WERI-Rb-1 (cell line): ENCODE measurements around the gene LENG8.

Experiments used
- DNase-seq: peaks from one replicate; pipeline ENCODE4 v3.0.0-alpha.2; 2020
- H3K27ac ChIP-seq: fragments of 250-450 bp; sonication (Bioruptor Pico); 2 replicates; pipeline ENCODE4 v1.5.1; 2020; ENCODE audit warnings: mild to moderate bottlenecking, moderate library complexity
- H3K27me3 ChIP-seq: fragments of 250-450 bp; sonication (Bioruptor Pico); 2 replicates; pipeline ENCODE4 v1.5.1; 2021; ENCODE audit warnings: mild to moderate bottlenecking, low read depth, moderate library complexity; ENCODE audit not compliant: insufficient read depth, severe bottlenecking
- H3K36me3 ChIP-seq: fragments of 250-450 bp; sonication (Bioruptor Pico); 2 replicates; pipeline ENCODE4 v1.5.1; 2020; ENCODE audit warnings: mild to moderate bottlenecking, moderate library complexity
- H3K4me3 ChIP-seq: 2 replicates; pipeline ENCODE4 v1.5.1; 2011; ENCODE audit warnings: low read depth, mild to moderate bottlenecking, control low read depth, low read length
- H3K9me3 ChIP-seq: fragments of 250-450 bp; sonication (Bioruptor Pico); 2 replicates; pipeline ENCODE4 v1.5.1; 2021; ENCODE audit warnings: mild to moderate bottlenecking, moderate library complexity; ENCODE audit not compliant: severe bottlenecking
- CTCF ChIP-seq: IDR thresholded peaks from 2 replicates; pipeline ENCODE4 v1.5.1; 2011; ENCODE audit warnings: low read depth, mild to moderate bottlenecking, control low read depth, inconsistent platforms, low read length

LENG8 gene

GRCh38 chr19:54408456-54409026, 40.5 kb upstream of the LENG8 start:
- no peak for DNase-seq
- Histone ChIP-seq H3K4me3 (no peak overlapping the region), H3K27ac (no peak overlapping the region), H3K9me3 (no peaks in the 10 kb centered on the region), H3K36me3 (no peaks in the 10 kb centered on the region), H3K27me3 (peaks cover 11% of the 10 kb centered on the region)
- no peak for TF ChIP-seq CTCF

- peaks cover 23% of the 10 kb centered on the region for H3K27me3 ChIP-seq
- H3K9me3 ChIP-seq, result no peaks in the 10 kb centered on the region
- H3K4me3 ChIP-seq, result no peak overlapping the region
- no peak overlapping the region for H3K27ac ChIP-seq
- no peak for TF ChIP-seq CTCF
- H3K36me3 ChIP-seq, result no peaks in the 10 kb centered on the region
- no peak for DNase-seq
These were observed 38.0 kb upstream of the LENG8 start for GRCh38 chr19:54411033-54411432.

GRCh38 chr19:54412877-54413276, 36.1 kb upstream of the LENG8 start:
- no peaks in the 10 kb centered on the region for H3K9me3 ChIP-seq
- H3K27ac ChIP-seq, result no peak overlapping the region
- no peaks in the 10 kb centered on the region for H3K36me3 ChIP-seq
- H3K4me3 ChIP-seq, result no peak overlapping the region
- TF ChIP-seq CTCF, result no peak
- peaks cover 23% of the 10 kb centered on the region for H3K27me3 ChIP-seq
- no peak for DNase-seq

GRCh38 chr19:54414156-54414555, 34.8 kb upstream of the LENG8 start:
- H3K9me3 ChIP-seq, result no peaks in the 10 kb centered on the region

GRCh38 chr19:54415208-54415900, 33.6 kb upstream of the LENG8 start, which contains the start of gene TTYH1:
Gene TTYH1 (plus strand): TSS chr19:54415464. CDS start chr19:54415553, 89 bp downstream.
- Histone ChIP-seq H3K4me3 (peak within 1 kb of the TSS; percentile 53), H3K36me3 (no peaks in the 10 kb centered on the region), H3K27ac (no peak within 1 kb of the TSS), H3K9me3 (no peaks in the 10 kb centered on the region), H3K27me3 (peaks cover 21% of the 10 kb centered on the region)
- peak; percentile 48 for DNase-seq
- peak; percentile 65 for TF ChIP-seq CTCF

More at GRCh38 chr19:54414156-54414555, 34.8 kb upstream of the LENG8 start:
- H3K27me3 ChIP-seq, result peaks cover 23% of the 10 kb centered on the region
- H3K4me3 ChIP-seq, result no peak overlapping the region
- no peak overlapping the region for H3K27ac ChIP-seq
- DNase-seq, result no peak
- TF ChIP-seq CTCF, result no peak
- no peaks in the 10 kb centered on the region for H3K36me3 ChIP-seq
